NT2/D1 (cell line): ENCODE results near the gene TBC1D10A.

Experiments used
- SUZ12 ChIP-seq: IDR thresholded peaks from 2 replicates; pipeline ENCODE4 v1.6.1; 2011; ENCODE audit not compliant: insufficient read length, insufficient read depth; ENCODE audit errors: extremely low read depth
- YY1 ChIP-seq: IDR thresholded peaks from 2 replicates; pipeline ENCODE4 v1.6.1; 2011; ENCODE audit not compliant: insufficient read length, insufficient read depth
- ZNF274 ChIP-seq: IDR thresholded peaks from 2 replicates; pipeline ENCODE4 v1.6.1; 2011; ENCODE audit warnings: mild to moderate bottlenecking, low read depth, low read length

GRCh38 chr22:30289980-30290313 lies 36.8 kb downstream of the TBC1D10A start:
- no peak for TF ChIP-seq ZNF274
- TF ChIP-seq YY1: no peak
- TF ChIP-seq SUZ12: no peak
